OCI-LY3 (cell line): Measurements from ENCODE around the gene AKNA.

Source experiments
- CTCF ChIP-seq: fragments of 200-600, 300-600 bp; sonication (generic); IDR thresholded peaks from 2 replicates; pipeline ENCODE4 v1.5.1; 2014; ENCODE audit warnings: antibody characterized with exemption, low read length, low read depth
- EZH2phosphoT487 ChIP-seq: fragments of 200-600 bp; shearing (Covaris generic); IDR thresholded peaks from 2 replicates; pipeline ENCODE4 v1.6.1; 2018; ENCODE audit warnings: antibody characterized with exemption, mixed run types, low read depth

GRCh38 chr9:114401344-114401743, 13.6 kb upstream of the AKNA start:
- TF ChIP-seq CTCF (no peak), EZH2phosphoT487 (no peak)
